ENCODE results near the gene TNFAIP8L1. TPM values are rescaled to one million over a fixed set of nuclear protein-coding genes. Genes with fewer than 3 reads are reported as not detected.

The TNFAIP8L1 gene
- total RNA-seq, 1 donor from 2014 or later, result 3.0 TPM

DNA sequence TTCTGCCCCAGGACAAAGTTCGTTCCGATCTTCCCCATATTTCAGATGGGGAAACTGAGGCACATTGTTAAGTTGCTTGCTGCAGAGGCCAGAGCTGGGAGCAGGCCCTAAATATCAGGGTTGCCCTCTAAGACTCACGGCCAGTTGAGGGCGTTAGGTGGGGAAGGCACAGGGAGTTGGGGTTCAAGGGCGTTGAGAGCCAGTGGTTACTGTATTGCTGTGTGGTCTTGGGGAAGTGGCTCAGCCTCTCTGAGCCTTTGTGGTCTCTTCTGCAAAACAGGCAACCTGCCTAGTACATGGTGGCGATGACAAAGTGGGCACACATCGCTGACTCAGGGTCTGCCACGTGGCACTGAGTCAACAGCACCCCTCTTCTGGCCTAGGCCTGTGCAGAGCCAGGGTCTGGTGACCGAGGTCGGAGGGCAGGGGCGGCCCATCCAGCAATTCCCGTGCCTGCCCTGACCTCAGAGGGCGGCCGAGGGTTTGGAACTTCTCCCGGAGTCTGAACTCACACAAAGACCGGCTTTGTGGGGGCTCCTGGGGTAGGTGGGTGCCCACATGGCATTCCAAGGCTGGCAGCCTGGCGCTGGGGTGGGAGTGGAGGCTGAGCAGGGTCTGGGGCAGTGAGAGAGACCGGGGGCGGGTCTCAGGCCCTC is 10.2 kb downstream of the TNFAIP8L1 start:
- H2AFZ ChIP-seq (ENCODE audit: low read depth, low read length), result no peak overlapping the region
- H3K9me3 ChIP-seq (ENCODE audit: insufficient read depth, low read depth, low read length), result no peaks in the 10 kb centered on the region
- peaks cover 16% of the 10 kb centered on the region for H3K79me2 ChIP-seq (ENCODE audit: insufficient read depth, low read length)
- no peak overlapping the region for H3K4me2 ChIP-seq (ENCODE audit: low read length)
- no peaks in the 10 kb centered on the region for H3K27me3 Mint-ChIP-seq (ENCODE audit: low read depth, unreplicated experiment)
- no peak for FAIRE-seq
- H3K27ac Mint-ChIP-seq (ENCODE audit: unreplicated experiment), result no peak overlapping the region
- H3K9ac ChIP-seq (ENCODE audit: low read length), result no peak overlapping the region
- H3K27ac ChIP-seq (ENCODE audit: low read depth, low read length), result no peak overlapping the region
- peaks cover 17% of the 10 kb centered on the region for H4K20me1 ChIP-seq (ENCODE audit: insufficient read depth, low read length)
- no peak for TF ChIP-seq CTCF (IDR thresholded peaks at IDR 0.05; ENCODE audit: insufficient read depth, low read depth, low read length)
- TF ChIP-seq EZH2 (IDR thresholded peaks at IDR 0.05; ENCODE audit: insufficient read depth, low read length), result no peak
- H3K4me3 ChIP-seq (ENCODE audit: insufficient read depth, low read depth, low read length), result no peak overlapping the region
- no peaks in the 10 kb centered on the region for H3K27me3 ChIP-seq (ENCODE audit: insufficient read depth, low read length)
- no peak for DNase-seq (ENCODE audit: low read depth)
- H3K4me1 Mint-ChIP-seq (ENCODE audit: low read depth, unreplicated experiment), result no peaks in the 10 kb centered on the region
- no peaks in the 10 kb centered on the region for H3K9me3 Mint-ChIP-seq (ENCODE audit: unreplicated experiment)
- H3K4me1 ChIP-seq (ENCODE audit: insufficient read depth, low read length), result peaks cover 4% of the 10 kb centered on the region
- no peak overlapping the region for H3K4me3 Mint-ChIP-seq (ENCODE audit: unreplicated experiment)
- peaks cover 5% of the 10 kb centered on the region for H3K36me3 Mint-ChIP-seq (ENCODE audit: low read depth, unreplicated experiment)
- no peaks in the 10 kb centered on the region for H3K36me3 ChIP-seq (ENCODE audit: insufficient read depth, low read length)

GRCh38 chr19:4650159-4650558 is 10.8 kb downstream of the TNFAIP8L1 start:
- Histone ChIP-seq H3K4me3 (ENCODE audit: insufficient read depth, low read depth, low read length) (no peak overlapping the region), H2AFZ (ENCODE audit: low read depth, low read length) (no peak overlapping the region), H3K36me3 (ENCODE audit: insufficient read depth, low read length) (no peaks in the 10 kb centered on the region), H3K4me2 (ENCODE audit: low read length) (no peak overlapping the region), H3K9ac (ENCODE audit: low read length) (no peak overlapping the region), H3K79me2 (ENCODE audit: insufficient read depth, low read length) (peaks cover 16% of the 10 kb centered on the region), H3K27me3 (ENCODE audit: insufficient read depth, low read length) (no peaks in the 10 kb centered on the region), H3K27ac (ENCODE audit: low read depth, low read length) (no peak overlapping the region), H3K4me1 (ENCODE audit: insufficient read depth, low read length) (peaks cover 4% of the 10 kb centered on the region), H3K9me3 (ENCODE audit: insufficient read depth, low read depth, low read length) (no peaks in the 10 kb centered on the region), H4K20me1 (ENCODE audit: insufficient read depth, low read length) (peaks cover 23% of the 10 kb centered on the region)
- Mint-ChIP-seq H3K4me1 (ENCODE audit: low read depth, unreplicated experiment) (no peaks in the 10 kb centered on the region), H3K4me3 (ENCODE audit: unreplicated experiment) (no peak overlapping the region), H3K27me3 (ENCODE audit: low read depth, unreplicated experiment) (no peaks in the 10 kb centered on the region), H3K9me3 (ENCODE audit: unreplicated experiment) (no peaks in the 10 kb centered on the region), H3K27ac (ENCODE audit: unreplicated experiment) (no peak overlapping the region), H3K36me3 (ENCODE audit: low read depth, unreplicated experiment) (peaks cover 11% of the 10 kb centered on the region)
- DNase-seq (ENCODE audit: low read depth) (no peak), FAIRE-seq (no peak)
- no peak for TF ChIP-seq CTCF (IDR thresholded peaks at IDR 0.05; ENCODE audit: insufficient read depth, low read depth, low read length)
- no peak for TF ChIP-seq EZH2 (IDR thresholded peaks at IDR 0.05; ENCODE audit: insufficient read depth, low read length)

DNA sequence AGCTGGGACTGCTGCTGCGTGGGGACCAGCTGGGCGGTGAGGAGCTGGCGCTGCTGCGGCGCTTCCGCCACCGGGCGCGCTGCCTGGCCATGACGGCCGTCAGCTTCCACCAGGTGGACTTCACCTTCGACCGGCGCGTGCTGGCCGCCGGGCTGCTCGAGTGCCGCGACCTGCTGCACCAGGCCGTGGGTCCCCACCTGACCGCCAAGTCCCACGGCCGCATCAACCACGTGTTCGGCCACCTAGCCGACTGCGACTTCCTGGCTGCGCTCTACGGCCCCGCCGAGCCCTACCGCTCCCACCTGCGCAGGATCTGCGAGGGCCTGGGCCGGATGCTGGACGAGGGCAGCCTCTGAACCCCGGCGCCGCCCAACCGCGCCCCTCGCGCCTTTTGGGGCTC is 12.8 kb downstream of the TNFAIP8L1 start:
- TF ChIP-seq EZH2 (IDR thresholded peaks at IDR 0.05; ENCODE audit: insufficient read depth, low read length), result no peak
- TF ChIP-seq CTCF (IDR thresholded peaks at IDR 0.05; ENCODE audit: insufficient read depth, low read depth, low read length), result no peak
- Histone ChIP-seq H3K36me3 (ENCODE audit: insufficient read depth, low read length) (no peaks in the 10 kb centered on the region), H2AFZ (ENCODE audit: low read depth, low read length) (no peak overlapping the region), H3K4me2 (ENCODE audit: low read length) (no peak overlapping the region), H3K9me3 (ENCODE audit: insufficient read depth, low read depth, low read length) (no peaks in the 10 kb centered on the region), H3K4me1 (ENCODE audit: insufficient read depth, low read length) (peaks cover 4% of the 10 kb centered on the region), H3K9ac (ENCODE audit: low read length) (no peak overlapping the region), H4K20me1 (ENCODE audit: insufficient read depth, low read length) (peaks cover 21% of the 10 kb centered on the region), H3K4me3 (ENCODE audit: insufficient read depth, low read depth, low read length) (no peak overlapping the region), H3K79me2 (ENCODE audit: insufficient read depth, low read length) (peaks cover 13% of the 10 kb centered on the region), H3K27me3 (ENCODE audit: insufficient read depth, low read length) (no peaks in the 10 kb centered on the region), H3K27ac (ENCODE audit: low read depth, low read length) (no peak overlapping the region)
- Mint-ChIP-seq H3K36me3 (ENCODE audit: low read depth, unreplicated experiment) (peaks cover 14% of the 10 kb centered on the region), H3K27ac (ENCODE audit: unreplicated experiment) (no peak overlapping the region), H3K4me1 (ENCODE audit: low read depth, unreplicated experiment) (no peaks in the 10 kb centered on the region), H3K27me3 (ENCODE audit: low read depth, unreplicated experiment) (no peaks in the 10 kb centered on the region), H3K4me3 (ENCODE audit: unreplicated experiment) (no peak overlapping the region), H3K9me3 (ENCODE audit: unreplicated experiment) (no peaks in the 10 kb centered on the region)
- DNase-seq (ENCODE audit: low read depth) (no peak), FAIRE-seq (no peak)

Measured in astrocyte (in vitro differentiated cells and primary cell).